HS-5 (cell line): ENCODE data around the gene CCL18.
"Not testable (repeated sequence)": the region's sequence is repeated elsewhere in the genome, so short reads cannot be mapped to it uniquely, and the experiment has no call there.

ENCODE experiments used
- DNase-seq: peaks from one replicate; pipeline ENCODE4 v3.0.0-alpha.2; 2012; ENCODE audit warnings: low read depth

Gene CCL18

DNA sequence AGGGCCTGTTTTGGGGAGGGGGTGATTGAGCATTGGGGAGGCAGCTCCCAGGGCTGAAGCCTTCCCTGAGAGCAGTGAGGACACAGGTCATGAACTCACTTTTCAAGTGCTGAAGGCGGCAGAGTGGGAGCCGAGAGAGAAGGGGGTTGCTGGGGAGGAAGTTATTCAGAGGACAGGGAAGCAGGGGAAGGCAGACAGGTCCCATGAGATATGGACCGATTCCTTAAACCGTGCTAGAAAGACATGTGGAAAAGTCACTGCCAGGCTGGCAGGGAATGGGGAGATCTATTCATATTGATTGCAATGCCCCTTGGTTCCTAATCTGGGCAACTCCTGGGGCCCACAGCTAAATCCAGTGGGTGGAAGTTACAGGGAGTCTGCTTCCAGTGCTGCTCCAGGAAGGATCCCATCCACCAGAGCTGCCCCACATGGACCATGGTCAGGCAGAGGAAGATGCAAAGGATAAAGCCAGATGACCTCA is 40.7 kb downstream of the CCL18 start:
- DNase-seq, result no peak

DNA sequence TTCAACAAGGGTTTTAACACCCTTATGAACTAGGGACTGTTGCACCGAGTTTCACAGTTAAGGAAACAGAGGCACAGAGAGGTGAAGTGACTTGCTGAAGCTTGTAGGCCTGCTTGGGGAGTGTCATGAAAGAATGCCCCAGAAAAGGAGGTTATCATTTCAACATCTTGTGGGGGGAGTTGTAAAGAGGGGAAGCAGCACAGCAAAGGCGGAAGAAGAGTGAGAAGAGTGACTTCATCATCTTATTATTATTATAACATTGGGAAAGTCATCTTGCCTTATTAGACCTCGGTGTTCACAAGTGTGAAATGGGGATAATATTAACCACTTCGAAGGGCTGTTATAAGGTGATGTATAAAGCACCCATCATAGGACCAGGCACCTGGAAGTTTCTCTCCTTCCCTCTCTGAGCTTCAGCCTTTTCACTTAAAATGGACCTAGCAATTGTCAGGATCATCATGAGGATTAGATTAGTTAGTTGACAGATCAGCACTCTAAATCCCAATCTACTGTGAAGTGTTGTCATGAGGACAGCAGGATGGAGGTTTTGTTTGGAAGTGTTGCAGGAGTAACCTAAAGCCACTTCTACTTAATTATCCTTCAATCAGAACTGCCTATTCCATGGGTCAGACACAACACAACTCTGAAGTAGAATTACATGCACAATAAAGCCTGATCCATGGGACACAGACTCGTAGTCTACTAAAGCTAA is 41.9 kb downstream of the CCL18 start:
- no peak for DNase-seq

DNA sequence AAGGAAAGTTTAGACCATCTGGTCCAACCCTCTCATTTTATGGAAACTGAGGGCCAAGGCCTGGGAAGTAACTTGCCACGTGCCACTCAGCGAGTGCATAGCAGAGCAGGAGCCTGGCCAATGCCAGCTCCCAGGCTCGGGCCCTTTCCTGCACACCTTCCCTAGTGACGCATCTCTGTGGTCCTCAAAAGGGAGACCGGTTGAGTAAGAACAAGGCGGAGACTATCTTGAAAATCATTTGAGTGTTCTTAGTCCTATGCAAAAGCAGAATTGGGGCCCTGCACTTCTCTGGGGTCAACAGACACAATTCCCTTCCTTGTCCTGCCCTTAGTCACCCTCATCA is 42.4 kb downstream of the CCL18 start:
- DNase-seq, result no peak

GRCh38 chr17:36107660-36108059 is 43.6 kb downstream of the CCL18 start:
- no peak for DNase-seq

DNA sequence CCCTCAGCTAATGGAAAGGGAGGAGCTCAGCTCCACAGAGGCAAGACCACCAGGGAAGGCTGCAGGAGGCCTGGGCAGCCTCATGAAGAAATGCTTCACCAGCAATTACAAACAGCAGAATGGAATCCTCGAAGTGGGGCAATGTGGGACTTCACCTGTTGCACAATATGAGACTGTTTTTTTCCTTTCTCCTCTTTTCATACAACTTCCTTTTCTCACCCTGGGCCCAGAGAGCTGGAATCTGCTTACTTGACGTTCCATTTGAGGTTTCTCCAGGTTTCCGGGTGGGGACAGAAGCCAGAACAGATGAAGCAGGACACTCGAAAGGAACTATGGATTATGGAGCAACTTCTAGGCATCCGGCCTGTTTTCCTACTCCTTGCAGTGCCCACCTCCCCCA is 44.2 kb downstream of the CCL18 start:
- not testable (repeated sequence) for DNase-seq

GRCh38 chr17:36111068-36111490 is 47.0 kb downstream of the CCL18 start:
- DNase-seq, result no peak

DNA sequence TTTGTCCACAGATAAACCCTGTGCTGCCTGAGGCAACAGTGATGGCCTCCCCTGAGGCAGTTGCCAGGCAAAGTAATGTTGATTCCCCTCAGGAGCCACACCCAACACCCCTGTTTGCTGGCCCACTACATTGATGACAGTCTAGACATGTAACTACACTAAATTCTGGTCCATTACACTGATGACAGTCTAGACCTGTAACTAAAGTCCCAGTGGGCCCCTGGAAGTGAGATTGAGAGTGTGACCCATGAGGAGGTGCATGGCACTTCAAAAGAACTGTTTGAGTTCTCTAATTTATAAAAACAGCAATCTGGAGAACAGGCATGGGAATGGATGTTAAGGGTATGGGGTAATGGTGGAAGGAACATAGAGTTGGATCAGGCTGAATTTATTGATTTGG is 48.5 kb downstream of the CCL18 start:
- DNase-seq, result no peak

DNA sequence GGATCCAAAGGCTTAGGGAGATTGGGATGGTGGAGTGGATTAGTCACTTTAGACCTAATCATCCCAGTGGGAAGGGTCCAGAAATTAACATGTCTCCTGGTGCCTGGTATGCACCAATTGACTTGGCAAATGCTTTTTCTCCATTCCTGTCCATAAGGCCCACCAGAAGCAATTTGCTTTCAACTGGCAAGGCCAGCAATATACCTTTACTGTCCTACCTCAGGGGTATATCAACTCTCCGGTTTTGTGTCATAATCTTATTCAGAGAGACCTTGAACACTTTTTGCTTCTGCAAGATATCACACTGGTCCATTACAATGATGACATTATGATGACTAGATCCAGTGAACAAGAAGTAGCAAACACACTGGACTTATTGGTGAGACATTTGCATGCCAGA is 49.1 kb downstream of the CCL18 start:
- not testable (repeated sequence) for DNase-seq

- DNase-seq, result peak; percentile 30
Measured at GRCh38 chr17:36114971-36115648, 51.0 kb downstream of the CCL18 start.

- not testable (repeated sequence) for DNase-seq
Measured at GRCh38 chr17:36115649-36115977, 51.5 kb downstream of the CCL18 start.

DNA sequence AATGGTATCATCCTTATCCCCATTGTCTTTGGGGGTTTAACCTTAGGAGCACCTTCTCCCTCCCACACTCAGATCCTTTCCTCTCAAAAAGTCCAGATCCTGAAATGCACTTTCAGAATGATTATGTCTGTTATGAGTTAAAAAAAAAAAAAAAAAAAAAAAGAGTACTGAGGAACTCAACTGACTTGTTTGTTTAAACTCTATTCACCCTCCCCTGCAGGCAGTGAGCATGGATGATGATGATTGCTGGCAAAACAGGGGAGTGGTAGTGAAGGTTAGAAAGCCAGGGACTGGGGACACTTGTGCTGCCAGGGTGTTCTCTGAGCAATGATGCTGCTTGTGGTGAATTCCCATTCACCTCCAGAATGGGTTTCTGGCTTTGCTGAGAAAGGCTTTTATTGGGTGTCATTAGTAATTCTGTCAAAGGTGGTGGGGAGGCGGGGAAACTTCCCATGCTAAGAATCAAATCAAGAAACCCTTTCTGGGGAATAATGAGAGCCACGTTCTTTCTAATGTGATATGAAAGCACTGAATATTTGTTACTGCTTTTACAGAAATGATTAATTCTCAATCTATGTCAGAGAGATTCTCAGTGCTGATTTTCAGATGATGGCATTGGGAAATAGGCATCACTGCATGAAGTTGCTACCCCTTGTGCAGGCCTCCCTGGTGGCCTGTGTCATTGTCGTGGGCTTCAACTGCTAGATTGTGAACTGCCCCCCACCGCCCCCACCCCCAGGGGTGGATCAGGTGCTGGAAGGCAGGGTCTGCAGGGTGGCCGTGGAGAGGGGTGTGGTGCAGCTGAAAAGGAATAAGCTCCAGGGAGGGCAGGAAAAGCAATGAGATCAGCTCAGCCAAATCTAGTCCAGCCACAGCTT is 53.7 kb downstream of the CCL18 start:
- DNase-seq, result no peak

DNA sequence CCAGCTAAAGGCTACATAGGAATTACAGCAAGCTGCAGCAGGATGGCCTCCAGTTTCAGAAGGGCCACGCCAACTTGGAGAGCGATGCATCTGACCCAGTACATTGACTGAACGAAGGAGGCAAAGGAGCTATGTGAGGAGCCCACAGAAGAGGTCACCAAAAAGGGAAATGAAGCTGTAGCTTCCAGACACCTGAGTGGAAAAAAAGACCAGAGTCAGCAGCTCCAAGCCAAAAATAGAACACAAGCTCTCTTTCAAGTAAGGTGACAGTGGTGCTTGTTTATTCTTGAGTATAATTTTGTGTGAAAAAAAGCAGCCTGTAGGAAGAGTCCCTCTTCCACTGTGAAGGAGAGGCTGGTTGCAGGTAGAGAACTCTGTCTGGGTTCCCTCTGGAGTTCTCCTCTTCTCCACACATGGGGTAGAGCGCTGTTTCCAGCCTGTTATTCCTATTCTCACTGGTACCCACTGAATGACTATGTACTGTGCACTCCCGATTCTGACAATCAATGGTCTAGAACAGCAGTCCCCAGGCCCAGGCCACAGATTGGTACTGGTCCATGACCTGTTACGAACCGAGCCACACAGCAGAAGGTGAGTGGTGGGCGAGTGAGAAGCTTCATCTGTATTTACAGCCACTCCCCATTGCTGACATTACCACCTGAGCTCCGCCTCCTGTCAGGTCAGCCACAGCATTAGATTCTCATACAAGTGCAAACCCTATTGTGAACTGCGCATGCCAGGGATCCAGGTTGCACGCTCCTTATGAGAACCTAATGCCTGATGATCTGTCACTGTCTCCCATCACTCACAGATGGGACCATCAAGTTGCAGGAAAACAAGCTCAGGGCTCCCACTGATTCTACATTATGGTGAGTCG is 54.6 kb downstream of the CCL18 start:
- no peak for DNase-seq

DNA sequence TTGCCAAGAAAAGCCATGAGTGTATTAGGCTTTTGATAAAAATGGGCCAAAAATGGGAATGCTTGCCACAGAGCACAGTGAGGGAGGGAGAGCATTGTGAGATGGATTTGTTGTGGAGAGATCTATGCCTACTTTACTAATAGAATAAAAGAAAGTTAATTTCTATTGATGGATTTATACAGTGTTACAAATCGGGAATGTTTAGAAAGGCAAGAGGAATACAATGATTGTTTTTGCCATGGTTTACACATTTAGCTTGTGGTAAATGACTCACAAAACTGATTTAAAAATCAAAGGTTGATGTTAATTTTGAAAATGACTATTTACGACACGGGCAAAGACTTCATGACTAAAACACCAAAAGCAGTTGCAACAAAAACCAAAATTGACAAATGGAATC is 56.1 kb downstream of the CCL18 start:
- no peak for DNase-seq

GRCh38 chr17:36121099-36121498 is 57.0 kb downstream of the CCL18 start:
- not testable (repeated sequence) for DNase-seq
